Testis (tissue), 2 donors: ENCODE data around the gene COPB1.

Experiments
- CTCF ChIP-seq, 3 experiments: fragments of 450-650 bp in 2 of 3; fragments of 200-600 bp in 1 of 3; sonication (generic) in 1 of 3; IDR thresholded peaks; one replicate each; pipeline ENCODE4 v1.5.1; 2016 to 2019; ENCODE audit warnings: antibody characterized with exemption in 3 of 3, mild to moderate bottlenecking in 2 of 3, moderate library complexity in 1 of 3
- POLR2A ChIP-seq: fragments of 450-650 bp; IDR thresholded peaks from one replicate; pipeline ENCODE4 v1.6.1; 2017; ENCODE audit warnings: antibody characterized with exemption, mild to moderate bottlenecking, moderate library complexity

- TF ChIP-seq CTCF (IDR thresholded peaks at IDR 0.05) (no peak), POLR2A (no peak)
These were observed 74.0 kb downstream of the COPB1 start for GRCh38 chr11:14425621-14426020.
